Central memory CD8-positive, alpha-beta T cell (primary cell): ENCODE measurements around the gene ISM1.

ENCODE experiments used
- ATAC-seq: fragments of 150-1000 bp; cut with Tn5 transposase; replicated peaks from 2 replicates; pipeline ENCODE4 v1.10.0; 2022; ENCODE audit warnings: mild to moderate bottlenecking, moderate FRiP score, moderate number of reproducible peaks; ENCODE audit not compliant: poor library complexity, severe bottlenecking; ENCODE audit errors: extremely low read depth
- DNase-seq, 2 donors: peaks; one replicate each; pipeline ENCODE4 v3.0.0; 2021; ENCODE audit warnings: low spot score in 2 of 2
- H3K27ac Mint-ChIP-seq: one replicate; pipeline ENCODE4 v1.8.0; 2022; ENCODE audit warnings: low read depth, mild to moderate bottlenecking, moderate library complexity, mixed read lengths
- H3K27me3 Mint-ChIP-seq: one replicate; pipeline ENCODE4 v1.8.0; 2022; ENCODE audit warnings: mixed read lengths
- H3K36me3 Mint-ChIP-seq: one replicate; pipeline ENCODE4 v1.8.0; 2022; ENCODE audit warnings: mild to moderate bottlenecking, moderate library complexity, mixed read lengths; ENCODE audit not compliant: insufficient read depth
- H3K4me1 Mint-ChIP-seq: one replicate; pipeline ENCODE4 v1.8.0; 2022; ENCODE audit warnings: mixed read lengths
- H3K4me3 Mint-ChIP-seq: one replicate; pipeline ENCODE4 v1.8.0; 2022; ENCODE audit warnings: mild to moderate bottlenecking, moderate library complexity, mixed read lengths
- H3K9me3 Mint-ChIP-seq: one replicate; pipeline ENCODE4 v1.8.0; 2022; ENCODE audit warnings: mixed read lengths

ISM1 gene

DNA sequence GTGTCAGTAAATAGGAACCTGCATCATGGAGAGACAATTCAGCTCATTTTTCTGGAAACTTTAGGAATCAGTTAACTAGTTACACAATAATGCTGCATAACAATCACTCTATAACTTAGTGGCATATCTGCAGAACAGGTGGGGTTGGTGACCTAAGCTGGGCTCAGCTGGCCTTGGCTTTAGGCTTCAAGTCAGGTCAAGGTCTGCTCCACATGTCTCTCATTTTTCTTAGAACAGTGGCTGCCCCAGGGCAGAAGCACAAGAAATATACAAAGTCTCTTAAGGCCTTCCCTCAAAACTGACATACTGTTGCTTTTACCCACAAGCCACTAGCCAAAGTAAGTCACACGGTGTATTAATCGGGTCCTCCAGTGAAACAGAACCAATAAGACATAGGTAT, 14.1 kb upstream of the ISM1 start:
- H3K4me1 Mint-ChIP-seq: no peaks in the 10 kb centered on the region
- H3K4me3 Mint-ChIP-seq: no peak overlapping the region
- H3K36me3 Mint-ChIP-seq: no peaks in the 10 kb centered on the region
- ATAC-seq: no peak
- no peaks in the 10 kb centered on the region for H3K27me3 Mint-ChIP-seq
- H3K9me3 Mint-ChIP-seq: no peaks in the 10 kb centered on the region
- no peak for DNase-seq
- no peak overlapping the region for H3K27ac Mint-ChIP-seq

DNA sequence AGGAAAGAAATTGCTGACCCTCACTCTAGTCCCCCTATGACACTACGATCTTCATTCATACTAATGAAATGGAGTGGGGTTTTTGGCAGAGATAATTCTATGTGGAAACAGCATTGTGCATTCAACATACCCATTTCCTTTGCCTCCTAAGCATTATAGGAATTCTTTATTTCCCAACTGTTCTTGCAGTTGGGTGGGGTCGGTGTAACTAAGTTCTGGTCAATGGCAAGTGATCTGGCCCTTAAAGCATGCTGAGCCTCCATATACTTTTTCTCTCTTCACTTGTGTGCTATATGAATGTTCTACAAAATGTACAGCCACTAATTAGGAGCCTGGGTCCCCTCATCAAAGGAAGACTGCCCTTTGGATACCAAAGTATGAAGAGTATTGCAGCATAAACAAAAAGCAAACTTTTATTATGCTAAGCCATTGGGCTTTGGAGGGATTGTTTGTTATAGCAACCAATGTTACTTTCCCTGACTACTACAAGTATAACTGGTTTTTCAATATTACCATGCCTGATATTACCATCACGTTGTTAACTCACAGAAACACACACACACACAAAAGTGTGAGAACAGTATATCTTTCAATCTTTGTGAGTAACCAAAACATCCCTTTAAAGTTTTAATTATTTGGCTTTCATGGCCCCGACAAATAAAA, 9.0 kb upstream of the ISM1 start:
- H3K27me3 Mint-ChIP-seq: peaks cover 43% of the 10 kb centered on the region
- H3K9me3 Mint-ChIP-seq: no peaks in the 10 kb centered on the region

DNA sequence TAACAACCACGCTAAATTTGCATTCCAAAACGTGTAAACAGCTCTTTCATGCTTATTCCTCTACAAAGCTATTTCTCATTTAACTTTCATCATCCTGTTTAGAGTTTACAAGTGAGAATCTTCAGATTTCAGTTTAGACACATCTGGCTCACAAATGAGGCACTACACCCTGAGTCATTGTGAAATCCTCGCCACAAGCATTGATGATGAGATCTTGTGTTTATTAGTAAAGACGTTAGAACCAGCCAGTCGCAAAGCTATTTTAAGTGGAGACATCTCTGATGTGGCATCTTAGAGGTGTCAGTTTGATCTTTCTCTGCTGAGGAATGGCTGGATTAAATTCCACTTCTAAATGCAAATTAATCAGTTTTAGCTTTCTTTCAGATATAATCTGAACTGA, 8.3 kb upstream of the ISM1 start:
- H3K27me3 Mint-ChIP-seq: peaks cover 49% of the 10 kb centered on the region
- ATAC-seq: no peak
- DNase-seq: no peak
- no peak overlapping the region for H3K4me3 Mint-ChIP-seq
- H3K36me3 Mint-ChIP-seq: no peaks in the 10 kb centered on the region
- H3K27ac Mint-ChIP-seq: no peak overlapping the region
- no peaks in the 10 kb centered on the region for H3K9me3 Mint-ChIP-seq
- H3K4me1 Mint-ChIP-seq: no peaks in the 10 kb centered on the region

More for the DNA sequence above, 9.0 kb upstream of the ISM1 start:
- Mint-ChIP-seq H3K4me1 (no peaks in the 10 kb centered on the region), H3K27ac (no peak overlapping the region), H3K36me3 (no peaks in the 10 kb centered on the region), H3K4me3 (no peak overlapping the region)
- ATAC-seq (no peak), DNase-seq (no peak)

DNA sequence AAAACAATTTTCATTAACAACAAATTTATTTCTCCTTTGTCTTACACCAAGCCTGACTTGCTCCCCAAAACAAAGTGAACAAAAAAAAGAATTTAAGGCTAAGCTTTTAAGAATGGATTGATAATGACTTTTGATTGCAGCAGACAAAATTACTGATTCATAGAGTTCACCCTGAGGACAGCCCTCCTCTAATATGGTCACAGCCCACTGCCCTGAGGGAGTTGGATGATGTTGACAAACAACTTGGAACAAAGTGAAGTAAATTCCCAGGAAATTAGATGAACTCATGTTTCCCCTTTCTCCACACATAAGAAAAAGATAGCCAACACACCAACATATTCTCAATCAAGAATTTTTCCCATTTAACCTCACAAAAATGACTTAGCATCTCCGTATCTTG, 7.7 kb upstream of the ISM1 start:
- H3K4me3 Mint-ChIP-seq: no peak overlapping the region
- no peak overlapping the region for H3K27ac Mint-ChIP-seq
- ATAC-seq (no peak), DNase-seq (no peak)
- H3K4me1 Mint-ChIP-seq: no peaks in the 10 kb centered on the region
- no peaks in the 10 kb centered on the region for H3K36me3 Mint-ChIP-seq
- H3K27me3 Mint-ChIP-seq: peaks cover 55% of the 10 kb centered on the region
- H3K9me3 Mint-ChIP-seq: no peaks in the 10 kb centered on the region

DNA sequence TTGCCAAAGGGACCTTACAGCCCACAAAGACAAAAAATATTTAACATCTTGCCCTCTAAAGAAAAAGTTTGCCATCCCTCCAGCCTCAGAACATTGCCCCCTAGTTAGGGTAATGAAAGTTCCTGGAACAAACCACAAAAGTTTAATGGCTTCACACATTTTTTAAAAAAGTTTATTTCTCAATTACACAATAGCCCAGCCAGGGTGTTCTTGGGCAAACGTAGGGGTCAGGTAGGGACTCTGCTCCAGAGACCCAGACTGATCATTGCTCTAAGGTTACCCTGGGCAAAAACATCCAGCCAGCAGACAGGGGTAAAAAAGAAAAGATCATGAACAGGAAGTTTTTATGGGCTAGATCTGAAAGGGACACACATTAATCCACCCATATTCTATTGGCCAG, 4.5 kb upstream of the ISM1 start:
- Mint-ChIP-seq H3K27ac (no peak overlapping the region), H3K4me3 (no peak overlapping the region), H3K9me3 (no peaks in the 10 kb centered on the region), H3K27me3 (peaks cover 74% of the 10 kb centered on the region), H3K36me3 (no peaks in the 10 kb centered on the region), H3K4me1 (peaks cover 6% of the 10 kb centered on the region)
- no peak for ATAC-seq
- DNase-seq: no peak

DNA sequence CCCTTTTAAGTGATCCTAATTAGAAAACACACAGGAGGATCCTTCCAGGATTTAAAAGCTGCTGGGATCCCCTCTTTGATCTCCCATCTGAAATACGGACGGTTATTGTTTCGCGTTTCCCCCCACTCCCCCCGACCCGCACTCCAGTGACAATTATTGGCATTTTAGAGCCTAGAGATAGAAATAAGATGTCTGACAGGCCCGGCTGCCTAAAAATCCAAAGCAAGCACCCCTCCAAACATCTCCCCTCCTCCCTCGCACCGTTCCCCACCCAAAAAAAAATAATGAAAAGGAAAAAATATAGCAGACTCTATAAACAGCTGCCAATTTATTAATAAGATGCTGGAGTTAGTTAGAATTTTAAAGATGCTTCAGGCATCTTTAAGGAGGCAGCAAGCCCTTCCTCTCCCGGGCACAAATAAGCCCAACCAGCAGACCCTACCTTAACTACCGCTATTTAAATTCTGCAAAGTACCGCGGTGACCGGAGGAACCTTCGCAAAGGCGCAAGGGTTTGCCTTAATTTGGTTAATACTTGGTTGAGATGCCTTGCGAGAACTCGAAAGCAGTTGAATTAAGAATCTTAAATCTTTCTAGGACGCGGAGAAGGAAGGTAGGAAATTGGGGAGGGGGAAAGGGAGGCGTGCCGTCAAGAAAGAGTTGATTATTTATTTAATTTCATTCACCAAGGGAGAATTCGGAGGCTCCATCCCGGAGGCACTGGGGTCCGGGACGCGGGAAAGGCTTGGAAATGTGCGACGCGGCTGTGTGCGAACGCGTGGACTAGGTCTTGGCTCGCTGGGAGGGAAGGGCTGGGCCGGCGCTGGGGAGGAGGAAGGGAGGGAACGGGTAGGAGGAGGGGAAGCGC, 1.5 kb upstream of the ISM1 start:
- Mint-ChIP-seq H3K27ac (no peak overlapping the region), H3K4me3 (peak overlapping the region; percentile 76), H3K36me3 (no peaks in the 10 kb centered on the region), H3K9me3 (no peaks in the 10 kb centered on the region), H3K27me3 (peaks cover 68% of the 10 kb centered on the region), H3K4me1 (peaks cover 6% of the 10 kb centered on the region)
- no peak for DNase-seq
- ATAC-seq: no peak

DNA sequence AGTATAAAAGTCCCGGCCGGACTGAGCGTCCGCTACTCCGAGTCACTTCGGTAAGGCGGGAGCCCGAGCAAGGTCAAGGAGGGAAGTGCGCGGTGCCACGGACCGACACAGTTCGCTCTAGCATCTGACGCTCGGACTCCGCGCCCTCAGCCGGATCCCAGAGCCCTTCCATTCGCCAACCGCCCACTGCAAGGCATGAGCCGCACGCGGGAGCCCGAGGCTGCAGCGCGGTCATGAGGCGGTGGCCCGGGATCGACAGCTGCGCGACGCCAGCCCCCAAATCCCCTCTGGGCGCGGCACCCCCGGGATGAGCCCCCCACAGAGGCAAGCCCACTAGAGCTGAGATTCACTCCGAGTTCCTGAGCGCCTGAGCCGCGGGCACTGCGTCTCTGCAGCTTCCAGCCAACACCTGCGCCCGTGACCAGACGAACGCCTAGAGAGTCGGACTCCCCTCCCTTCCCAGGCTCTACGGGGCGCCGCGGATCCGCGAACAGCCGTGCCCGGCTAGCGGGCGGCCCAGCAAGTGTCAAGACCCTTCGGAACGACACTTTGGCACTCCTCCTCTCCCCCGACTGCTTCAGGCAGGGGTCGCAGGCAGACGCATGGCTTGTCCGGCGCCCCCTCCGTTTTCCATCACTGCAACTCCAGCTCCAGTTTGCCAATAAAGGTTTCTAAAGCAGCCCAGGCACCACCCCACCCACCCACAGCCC, 725 bp upstream of the ISM1 start:
- Mint-ChIP-seq H3K27me3 (peaks cover 65% of the 10 kb centered on the region), H3K4me1 (peaks cover 6% of the 10 kb centered on the region), H3K27ac (no peak overlapping the region), H3K4me3 (peak overlapping the region; percentile 76), H3K9me3 (no peaks in the 10 kb centered on the region), H3K36me3 (no peaks in the 10 kb centered on the region)
- ATAC-seq (no peak), DNase-seq (no peak)

DNA sequence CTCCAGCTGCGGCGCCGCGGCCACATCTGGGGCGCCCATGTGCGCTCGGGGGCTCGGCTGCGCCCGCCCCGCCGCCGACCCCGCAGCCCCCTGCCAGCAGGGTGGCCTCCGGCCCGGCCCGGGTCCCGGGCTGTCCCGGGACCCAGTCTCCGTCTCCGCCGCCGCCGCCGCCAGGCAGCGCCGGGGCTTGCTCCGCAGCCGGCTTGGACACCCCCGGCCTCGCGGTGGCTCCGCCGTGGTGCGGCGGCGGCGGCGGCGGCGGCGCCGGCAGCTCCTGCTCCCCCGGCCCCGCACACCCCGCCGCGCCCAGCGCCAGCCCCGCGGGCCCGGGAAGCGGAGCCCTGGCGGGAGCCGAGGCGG, 219 bp downstream of the ISM1 start:
- Mint-ChIP-seq H3K9me3 (no peaks in the 10 kb centered on the region), H3K27ac (no peak overlapping the region), H3K36me3 (no peaks in the 10 kb centered on the region), H3K4me1 (peaks cover 6% of the 10 kb centered on the region), H3K4me3 (peak overlapping the region; percentile 76), H3K27me3 (peaks cover 57% of the 10 kb centered on the region)
- no peak for DNase-seq
- ATAC-seq: peak; percentile 40

DNA sequence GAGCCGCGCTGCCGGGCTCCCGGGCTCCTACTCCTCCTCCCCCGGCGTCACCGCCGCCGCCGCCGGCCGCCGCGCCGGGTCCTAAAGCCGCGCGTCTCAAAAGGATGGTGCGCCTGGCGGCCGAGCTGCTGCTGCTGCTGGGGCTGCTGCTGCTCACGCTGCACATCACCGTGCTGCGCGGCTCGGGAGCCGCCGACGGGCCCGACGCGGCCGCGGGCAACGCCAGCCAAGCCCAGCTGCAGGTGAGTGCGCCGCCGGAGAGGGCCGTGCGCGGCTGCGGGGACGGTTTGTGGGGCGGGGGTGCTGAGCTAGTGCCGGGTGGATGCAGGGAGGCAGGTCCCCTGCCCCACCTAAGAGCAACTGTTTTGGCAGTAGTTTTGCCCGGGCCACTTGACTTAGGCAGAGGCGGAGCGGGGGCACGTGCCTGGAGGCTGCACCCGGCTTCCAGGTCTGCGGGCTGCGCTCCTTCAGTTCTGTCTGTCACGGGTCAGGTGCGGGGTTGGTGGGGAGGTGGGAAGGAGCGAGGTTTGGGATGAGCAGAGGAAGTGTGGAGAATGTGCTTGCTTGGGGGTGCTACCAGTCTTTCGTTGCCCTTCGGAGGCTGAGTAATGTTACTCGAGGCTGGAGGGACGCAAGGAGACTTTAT, 722 bp downstream of the ISM1 start:
- ATAC-seq (peak; percentile 72), DNase-seq (peak in 1 of 2 donors; percentile 20)
- Mint-ChIP-seq H3K4me1 (peaks cover 6% of the 10 kb centered on the region), H3K4me3 (peak overlapping the region; percentile 75), H3K9me3 (no peaks in the 10 kb centered on the region), H3K27ac (no peak overlapping the region), H3K27me3 (peaks cover 52% of the 10 kb centered on the region), H3K36me3 (no peaks in the 10 kb centered on the region)

DNA sequence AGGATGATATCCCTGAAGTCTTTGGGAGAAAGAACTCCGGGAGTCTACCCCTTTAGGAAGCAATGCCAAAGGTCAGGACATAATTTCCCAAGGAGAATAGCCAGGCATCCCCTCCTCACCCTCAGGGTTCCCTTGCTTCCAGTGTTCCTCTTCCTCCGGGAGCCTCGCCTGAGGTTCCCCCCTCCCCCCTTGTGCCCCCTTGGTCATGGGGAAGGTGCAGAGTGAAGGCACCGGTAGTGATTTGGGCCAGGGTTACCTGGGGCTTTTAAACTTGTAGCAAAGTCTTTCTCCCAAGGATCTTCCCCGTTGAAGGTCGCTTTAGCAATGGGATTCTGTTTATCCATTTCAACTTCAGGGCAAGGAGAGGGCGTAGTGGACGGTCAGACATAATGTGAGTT, 1.2 kb downstream of the ISM1 start:
- H3K27ac Mint-ChIP-seq: no peak overlapping the region
- H3K27me3 Mint-ChIP-seq: peaks cover 47% of the 10 kb centered on the region
- H3K36me3 Mint-ChIP-seq: no peaks in the 10 kb centered on the region
- H3K9me3 Mint-ChIP-seq: no peaks in the 10 kb centered on the region
- peaks cover 6% of the 10 kb centered on the region for H3K4me1 Mint-ChIP-seq
- DNase-seq: no peak
- no peak for ATAC-seq
- peak overlapping the region; percentile 75 for H3K4me3 Mint-ChIP-seq

DNA sequence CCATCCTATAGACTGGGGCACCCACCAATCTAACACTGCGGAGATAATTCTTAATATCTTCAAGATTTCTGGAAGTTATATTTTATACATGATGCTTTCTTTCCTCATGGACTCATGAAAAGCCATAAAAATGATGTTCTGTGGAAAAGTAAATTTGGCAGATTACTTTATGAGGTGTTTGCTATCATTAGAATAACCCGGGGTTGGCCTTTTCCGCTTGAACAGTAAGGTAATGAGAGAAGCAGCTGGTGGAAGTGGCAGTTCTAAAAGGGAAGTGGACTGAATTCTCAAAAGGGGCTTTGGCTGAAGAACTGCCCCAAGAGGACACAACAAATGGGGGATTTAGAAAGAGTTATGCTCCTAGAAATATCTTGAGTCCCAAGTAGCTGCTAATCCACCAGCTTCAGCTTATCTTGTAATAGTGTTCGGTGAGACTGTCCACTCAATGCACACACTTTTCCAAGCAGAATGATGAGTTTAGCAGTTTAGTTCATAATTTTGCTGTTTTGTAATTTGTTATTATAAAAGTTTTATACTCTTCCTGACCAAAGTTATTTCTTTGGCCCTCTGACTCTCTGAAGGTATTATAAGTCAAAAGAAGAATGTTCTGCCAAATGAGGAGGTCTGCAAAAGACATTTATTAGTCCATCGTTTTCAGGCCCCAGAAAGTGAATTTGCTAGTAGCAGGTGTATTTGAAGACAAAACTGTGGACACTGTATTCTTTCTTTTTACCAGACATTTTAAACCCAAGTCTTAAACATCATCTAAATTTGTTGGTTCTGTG, 2.9 kb downstream of the ISM1 start:
- no peak for DNase-seq
- Mint-ChIP-seq H3K4me3 (no peak overlapping the region), H3K27ac (no peak overlapping the region), H3K4me1 (peaks cover 11% of the 10 kb centered on the region), H3K9me3 (no peaks in the 10 kb centered on the region), H3K36me3 (no peaks in the 10 kb centered on the region), H3K27me3 (peaks cover 31% of the 10 kb centered on the region)
- ATAC-seq: no peak

DNA sequence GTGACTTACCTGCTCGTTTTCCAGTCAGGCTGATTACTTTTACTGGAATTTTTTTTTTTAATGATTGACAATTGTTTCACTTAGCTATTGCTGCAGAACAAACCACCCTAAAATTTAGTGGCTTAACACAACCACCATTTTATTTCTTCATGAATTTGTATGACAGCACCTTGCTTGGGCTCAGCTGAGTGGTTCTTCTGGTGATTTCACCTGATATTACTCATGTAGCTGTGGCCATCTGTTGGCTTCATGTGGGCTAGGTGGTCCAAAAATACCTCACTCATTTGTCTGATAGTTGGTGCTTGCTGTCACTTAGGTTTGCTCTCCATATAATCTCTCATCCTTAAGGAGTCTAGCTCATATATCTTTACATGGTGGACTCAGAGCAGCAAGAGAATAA, 5.3 kb downstream of the ISM1 start:
- H3K4me3 Mint-ChIP-seq: no peak overlapping the region
- peaks cover 18% of the 10 kb centered on the region for H3K27me3 Mint-ChIP-seq
- H3K36me3 Mint-ChIP-seq: peaks cover 3% of the 10 kb centered on the region
- H3K9me3 Mint-ChIP-seq: no peaks in the 10 kb centered on the region
- H3K4me1 Mint-ChIP-seq: peaks cover 15% of the 10 kb centered on the region
- no peak for DNase-seq
- ATAC-seq: no peak
- no peak overlapping the region for H3K27ac Mint-ChIP-seq
